Endothelial cell of umbilical vein (primary cell): Measurements from ENCODE around the gene GPR42. TPM values are rescaled to one million over a fixed set of nuclear protein-coding genes. Genes with fewer than 3 reads are reported as not detected.

Source experiments
- BruUV-seq: library from RNA; stranded (reverse); fragments of 400-500 nt; replicated peaks from 2 replicates; lab custom pipeline; 2021; lab: Mats Ljungman, UMichigan
- CTCF ChIA-PET: fragments of 300-600, 350-600 bp; sonication (Branson Sonifier 250); formaldehyde crosslinking; loops from one replicate; lab custom pipeline; 2021; ENCODE audit warnings: antibody characterized with exemption, inconsistent platforms; lab: Charles Lee
- POLR2A ChIA-PET: fragments of 300-600, 350-600 bp; sonication (Branson Sonifier 250); formaldehyde crosslinking; loops from one replicate; lab custom pipeline; 2021; ENCODE audit warnings: antibody characterized with exemption, inconsistent platforms; lab: Charles Lee
- DNase-seq: peaks from one replicate; pipeline ENCODE4 v3.0.0-alpha.2; 2011; ENCODE audit warnings: low read depth, low spot score
- FAIRE-seq: peaks from 2 replicates; lab custom pipeline; 2011; peaks lifted over from hg19 to GRCh38; lab: Jason Lieb, UNC
- H2AFZ ChIP-seq: 2 replicates; pipeline ENCODE4 v1.6.0; 2012; ENCODE audit warnings: low read depth, low read length, control low read depth, inconsistent platforms
- H3K27ac ChIP-seq: 2 replicates; pipeline ENCODE4 v1.5.1; 2011; ENCODE audit warnings: low read depth, mild to moderate bottlenecking, control low read depth, low read length, moderate library complexity; ENCODE audit not compliant: insufficient read depth
- H3K27me3 ChIP-seq, 2 experiments: 2 replicates each; pipeline versions ENCODE4 v1.6.0 to v1.6.1; 2011; ENCODE audit warnings: low read length in 2 of 2, mixed read lengths in 1 of 2; ENCODE audit not compliant: control insufficient read depth in 2 of 2, insufficient read depth in 2 of 2
- H3K36me3 ChIP-seq, 2 experiments: 2 replicates in 1 of 2; 3 replicates in 1 of 2; pipeline ENCODE4 v1.5.1; 2011; ENCODE audit warnings: low read length in 2 of 2, mild to moderate bottlenecking in 1 of 2, moderate library complexity in 1 of 2; ENCODE audit not compliant: control insufficient read depth in 2 of 2, insufficient read depth in 2 of 2; ENCODE audit errors: extremely low read depth in 1 of 2
- H3K4me1 ChIP-seq: 3 replicates; pipeline ENCODE4 v1.5.1; 2011; ENCODE audit warnings: mild to moderate bottlenecking, low read length; ENCODE audit not compliant: control insufficient read depth, insufficient read depth; ENCODE audit errors: extremely low read depth
- H3K4me2 ChIP-seq: 2 replicates; pipeline ENCODE4 v1.6.1; 2011; ENCODE audit warnings: low read length, control low read depth, mixed read lengths; ENCODE audit not compliant: insufficient read depth
- H3K4me3 ChIP-seq, 3 experiments: fragments of 200-600 bp in 1 of 3; sonication (generic), shearing (Covaris generic) in 1 of 3; replicated peaks in 1 of 3; 2 replicates each; pipeline ENCODE4 v1.5.1; 2011 to 2016; ENCODE audit warnings: control low read depth in 3 of 3, low read length in 3 of 3, mild to moderate bottlenecking in 2 of 3, inconsistent platforms in 1 of 3, low read depth in 1 of 3, moderate library complexity in 1 of 3; ENCODE audit not compliant: insufficient read depth in 1 of 3
- H3K79me2 ChIP-seq: 2 replicates; pipeline ENCODE4 v1.6.0; 2012; ENCODE audit warnings: low read length, inconsistent platforms; ENCODE audit not compliant: control insufficient read depth, insufficient read depth
- H3K9ac ChIP-seq: replicated peaks from 2 replicates; pipeline ENCODE3; 2011; ENCODE audit warnings: low read length, control low read depth; ENCODE audit not compliant: insufficient read depth; ENCODE audit errors: extremely low read depth
- H3K9me1 ChIP-seq: replicated peaks from 3 replicates; pipeline ENCODE4 v1.6.0; 2011; ENCODE audit warnings: mild to moderate bottlenecking, low read length; ENCODE audit not compliant: control insufficient read depth, insufficient read depth; ENCODE audit errors: extremely low read depth
- H3K9me3 ChIP-seq: replicated peaks from 2 replicates; pipeline ENCODE4 v1.5.1; 2012; ENCODE audit warnings: low read length, inconsistent platforms; ENCODE audit not compliant: control insufficient read depth, insufficient read depth
- H4K20me1 ChIP-seq: replicated peaks from 2 replicates; pipeline ENCODE3; 2011; ENCODE audit warnings: mild to moderate bottlenecking, low read length; ENCODE audit not compliant: control insufficient read depth, insufficient read depth; ENCODE audit errors: extremely low read depth
- CTCF ChIP-seq, 2 donors: IDR thresholded peaks; 1 replicate in 1 of 2; 2 replicates in 1 of 2; pipeline ENCODE4 v1.5.1; 2011; ENCODE audit warnings: low read length in 2 of 2, mild to moderate bottlenecking in 2 of 2, moderate library complexity in 2 of 2, control low read depth in 1 of 2, inconsistent platforms in 1 of 2, low read depth in 1 of 2; ENCODE audit not compliant: insufficient read depth in 1 of 2; ENCODE audit errors: extremely low read depth in 1 of 2
- EZH2 ChIP-seq: IDR thresholded peaks from 2 replicates; pipeline ENCODE4 v1.6.1; 2012; ENCODE audit warnings: borderline replicate concordance, low read depth, mild to moderate bottlenecking, moderate library complexity, low read length, inconsistent platforms; ENCODE audit not compliant: severe bottlenecking
- FOS ChIP-seq: IDR thresholded peaks from 2 replicates; pipeline ENCODE4 v1.6.1; 2011; ENCODE audit warnings: mild to moderate bottlenecking, low read length, moderate library complexity, borderline replicate concordance; ENCODE audit not compliant: insufficient read depth
- GATA2 ChIP-seq: IDR thresholded peaks from 2 replicates; pipeline ENCODE4 v1.7.0; 2011; ENCODE audit warnings: low read depth, mild to moderate bottlenecking, moderate library complexity, mixed read lengths, low read length; ENCODE audit not compliant: insufficient read length, insufficient read depth
- JUN ChIP-seq: IDR thresholded peaks from 2 replicates; pipeline ENCODE4 v1.6.1; 2011; ENCODE audit warnings: borderline replicate concordance, low read depth; ENCODE audit not compliant: insufficient read length, insufficient read depth
- MAX ChIP-seq: IDR thresholded peaks from 2 replicates; pipeline ENCODE4 v1.6.1; 2011; ENCODE audit not compliant: insufficient read depth, insufficient read length
- MYC ChIP-seq: IDR thresholded peaks from one replicate; pipeline ENCODE4 v1.6.1; 2011; ENCODE audit warnings: mild to moderate bottlenecking, low read depth, low read length
- POLR2A ChIP-seq: IDR thresholded peaks from 2 replicates; pipeline ENCODE4 v1.6.1; 2012; ENCODE audit warnings: low read depth, mild to moderate bottlenecking, control low read depth, low read length
- POLR2AphosphoS5 ChIP-seq: IDR thresholded peaks from 2 replicates; pipeline ENCODE4 v1.6.1; 2012; ENCODE audit warnings: low read depth, mild to moderate bottlenecking, control low read depth, low read length, moderate library complexity; ENCODE audit not compliant: insufficient read depth
- dilution Hi-C: fragments of 300-500 bp; cut with MboI; formaldehyde crosslinking; loops from one replicate; pipeline ENCODE4 v1.15.0; 2019; ENCODE audit warnings: low sequenced_read_pairs; ENCODE audit not compliant: extremely low pct_ligation_motif_present
- intact Hi-C: fragments of 100-400 bp; cut with micrococcal nuclease; formaldehyde crosslinking; loops from one replicate; pipeline ENCODE4 v1.10.0; 2022
- polyA plus RNA-seq, 4 experiments: library from polyadenylated mRNA; depleted of rRNA in 3 of 4; stranded (reverse) in 3 of 4; unstranded in 1 of 4; fragments of >200 nt; gene quantifications; 2 replicates each; pipeline versions ENCODE4 v1.2.1 to v1.2.3, GENCODE V29; 2011 to 2012; ENCODE audit warnings: missing spikeins in 1 of 4
- total RNA-seq: library from RNA; stranded (reverse); gene quantifications from 2 replicates; pipeline ENCODE4 v1.2.3, GENCODE V29; 2021

GPR42 gene
- total and polyA plus RNA-seq, 2 donors (not counting 3 experiments of a cell fraction or from before 2014, with no cell fraction given): not detected

GRCh38 chr19:35329323-35329722, 41.5 kb upstream of the GPR42 start:
- CTCF ChIA-PET: no interaction called here
- dilution Hi-C loops: no loop called here

More at GRCh38 chr19:35329323-35329722, 41.5 kb upstream of the GPR42 start:
- no peak for DNase-seq
- peaks cover 3 to 5% of the 10 kb centered on the region in 2 experiments for H3K27me3 ChIP-seq
- no peaks in the 10 kb centered on the region for H3K9me3 ChIP-seq
- no peak for FAIRE-seq
- no peak overlapping the region for H3K27ac ChIP-seq
- H3K4me3 ChIP-seq: no peak overlapping the region
- no peak overlapping the region for H3K9ac ChIP-seq
- TF ChIP-seq EZH2 (no peak), JUN (no peak), MAX (no peak), MYC (no peak), CTCF (IDR thresholded peaks at IDR 0.05; ENCODE audit: extremely low read depth in 1 of 2, insufficient read depth in 1 of 2, low read depth in 1 of 2, low read length in 2 of 2) (no peak), GATA2 (no peak), POLR2AphosphoS5 (no peak), FOS (no peak), POLR2A (no peak)
- no peak overlapping the region for H3K4me2 ChIP-seq
- no peaks in the 10 kb centered on the region for H3K79me2 ChIP-seq
- H3K36me3 ChIP-seq: no peaks in the 10 kb centered on the region
- intact Hi-C loops: no loop called here
- POLR2A ChIA-PET: no interaction called here
- H2AFZ ChIP-seq: no peak overlapping the region
- no peaks in the 10 kb centered on the region for H4K20me1 ChIP-seq
- H3K9me1 ChIP-seq: no peaks in the 10 kb centered on the region
- BruUV-seq: no TSS peak
- H3K4me1 ChIP-seq: no peaks in the 10 kb centered on the region
